GM21528 (cell line): ENCODE measurements around the gene UPK3A.
"Not testable (repeated sequence)": the region's sequence is repeated elsewhere in the genome, so short reads cannot be mapped to it uniquely, and the experiment has no call there.

Experiments used
- ATAC-seq: cut with Tn5 transposase; IDR thresholded peaks from one replicate; pipeline ENCODE4 v1.9.1; 2021; ENCODE audit warnings: mild to moderate bottlenecking, moderate library complexity; ENCODE audit not compliant: unreplicated experiment, low FRiP score

The UPK3A gene

GRCh38 chr22:45324311-45324711 lies 39.6 kb downstream of the UPK3A start:
- ATAC-seq = no peak

GRCh38 chr22:45328261-45328660 lies 43.5 kb downstream of the UPK3A start:
- ATAC-seq = not testable (repeated sequence)

DNA sequence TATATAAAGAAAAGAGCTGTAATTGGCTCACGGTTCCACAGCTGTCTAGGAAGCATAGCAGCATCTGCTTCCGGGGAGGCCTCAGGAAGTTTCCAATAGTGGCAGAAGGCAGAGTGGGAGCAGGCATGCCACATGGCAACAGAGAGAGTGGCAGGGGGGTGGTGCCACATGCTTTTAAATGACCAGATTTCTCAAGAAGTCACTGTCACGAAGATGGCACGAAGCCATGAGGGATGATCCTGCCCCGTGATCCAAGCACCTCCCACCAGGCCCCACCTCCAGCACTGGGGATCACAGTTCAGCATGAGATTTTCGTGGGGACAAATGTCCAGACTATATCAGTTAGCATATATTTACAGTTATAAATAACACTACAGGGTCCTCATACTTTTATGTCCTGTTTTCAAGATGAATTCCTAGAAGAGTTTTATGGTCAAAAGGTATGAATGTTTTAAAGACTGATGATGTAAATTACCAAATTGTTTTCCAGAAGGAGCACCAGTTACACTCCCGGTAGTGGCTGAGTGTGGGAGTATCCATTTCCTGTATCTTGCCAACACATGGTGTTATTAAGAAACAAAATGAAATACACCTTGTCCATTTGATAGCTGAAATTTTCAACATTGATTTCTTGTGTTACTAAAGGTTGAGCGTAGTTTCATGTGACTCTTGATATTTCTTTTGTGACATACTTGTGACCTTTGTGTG lies 44.2 kb downstream of the UPK3A start:
- no peak for ATAC-seq

- ATAC-seq = no peak
Observed at GRCh38 chr22:45329530-45329936, 44.8 kb downstream of the UPK3A start.

DNA sequence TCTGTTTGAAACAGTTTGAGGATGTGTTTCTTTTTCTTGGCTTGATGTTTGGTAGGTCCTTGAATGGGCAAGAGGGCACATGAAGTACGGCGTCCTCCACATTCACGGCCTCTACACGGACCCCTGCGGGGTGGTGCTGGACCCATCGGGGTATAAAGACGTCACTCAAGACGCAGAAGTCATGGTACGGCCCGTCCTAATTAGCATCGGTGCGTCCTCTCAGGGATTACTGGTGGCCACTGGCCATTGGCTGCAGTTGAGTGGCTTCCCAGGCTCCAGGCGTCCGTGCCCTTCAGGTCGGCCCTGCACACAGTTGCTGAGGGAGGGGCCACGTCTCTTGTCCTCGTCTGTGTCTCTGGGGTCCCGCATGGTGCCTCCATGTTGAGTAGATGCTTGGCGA lies 45.8 kb downstream of the UPK3A start:
- ATAC-seq = no peak

DNA sequence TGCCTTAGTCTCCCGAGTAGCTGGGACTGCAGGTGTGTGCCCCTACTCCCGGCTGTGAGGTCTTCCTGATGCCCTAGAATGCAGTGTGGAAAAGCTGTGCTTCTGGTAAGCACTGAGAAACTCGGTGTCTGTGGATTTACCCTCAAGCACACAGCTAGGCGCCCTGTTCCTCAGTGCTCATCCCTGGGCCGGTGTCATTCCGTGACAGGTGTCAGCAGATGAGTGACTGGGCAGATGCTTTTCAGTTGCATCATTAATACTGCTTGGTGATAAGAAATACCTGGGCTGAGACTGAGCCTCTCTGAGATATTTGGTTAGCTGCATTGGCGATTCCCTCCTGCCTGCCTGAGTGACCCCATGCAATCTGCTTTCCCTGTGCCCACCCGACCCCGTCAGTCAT lies 46.7 kb downstream of the UPK3A start:
- no peak for ATAC-seq

DNA sequence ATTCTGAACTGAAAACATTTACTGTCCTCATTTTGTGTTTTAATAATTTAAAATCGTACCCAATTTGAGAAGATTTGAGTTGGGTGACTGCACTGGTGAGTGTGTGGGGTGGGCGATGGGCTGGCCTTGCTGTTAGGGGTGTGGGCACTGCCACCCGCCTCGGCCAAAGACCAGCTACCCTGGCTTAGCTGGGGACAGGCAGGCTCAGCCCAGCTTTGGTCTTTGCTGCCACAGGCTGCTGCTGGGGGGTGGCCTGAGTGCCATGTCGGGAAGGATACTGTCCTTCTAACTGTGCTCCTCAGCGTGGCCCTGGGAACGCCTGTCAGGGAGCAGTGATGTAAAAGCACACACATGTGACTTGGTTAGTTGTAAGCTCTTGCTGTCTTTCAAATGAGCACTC lies 47.3 kb downstream of the UPK3A start:
- ATAC-seq = no peak

GRCh38 chr22:45334068-45334467 lies 49.3 kb downstream of the UPK3A start:
- ATAC-seq = no peak

DNA sequence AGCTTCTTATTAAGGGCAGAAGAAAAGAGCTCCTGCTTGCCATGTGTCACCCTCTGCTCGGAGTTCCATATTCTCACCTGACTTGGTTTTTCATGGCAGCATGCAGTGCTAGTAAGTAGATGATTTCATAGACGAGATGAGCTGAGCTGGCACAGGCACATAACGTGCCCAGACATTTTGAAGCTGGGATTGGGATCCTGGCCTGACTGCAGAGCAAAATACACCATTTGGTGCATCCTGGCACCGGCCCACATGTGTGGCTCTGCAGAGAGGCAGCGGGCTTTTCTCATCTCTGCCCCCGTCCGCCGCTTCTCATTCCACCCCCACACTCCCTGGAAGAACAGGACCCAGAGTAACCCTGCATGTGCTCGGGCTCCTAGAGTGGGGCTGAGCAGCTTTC lies 49.8 kb downstream of the UPK3A start:
- ATAC-seq = no peak

DNA sequence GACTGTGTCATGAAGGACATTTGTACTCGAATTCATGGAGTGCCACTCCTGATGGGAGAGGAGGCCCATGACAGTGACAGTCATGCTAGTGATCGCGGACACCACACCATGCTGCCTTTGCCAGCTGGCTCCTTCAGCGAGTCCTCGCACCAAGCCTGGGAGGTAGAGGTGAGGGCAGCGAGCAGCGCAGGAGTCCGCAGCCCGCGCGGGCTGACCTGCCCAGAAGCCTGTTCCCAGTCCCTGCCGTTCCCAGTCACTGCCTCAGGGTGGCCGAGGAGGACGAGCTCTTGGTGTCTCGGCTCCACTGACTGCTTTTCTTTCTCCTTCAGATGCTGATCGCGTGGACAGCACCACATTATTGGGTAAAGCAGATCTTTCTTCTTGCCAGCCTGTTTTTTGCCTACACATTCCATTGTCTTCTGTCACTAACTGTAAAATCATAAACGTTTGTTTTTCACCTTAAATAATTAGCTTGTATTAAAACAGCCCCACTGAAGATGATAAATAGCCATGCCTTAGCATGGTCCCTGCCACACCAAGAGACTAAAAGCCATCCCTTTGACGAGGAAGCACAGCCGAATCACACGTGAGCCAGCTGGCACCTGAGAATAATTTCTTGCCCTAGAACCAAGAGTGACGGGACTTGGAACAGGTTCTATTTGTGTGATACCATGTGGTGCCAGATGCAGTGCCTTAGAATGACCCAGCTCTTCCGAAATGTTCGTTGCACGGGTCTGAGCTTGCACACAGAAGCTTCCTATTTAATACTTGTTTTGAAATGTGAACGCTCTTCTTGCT lies 50.5 kb downstream of the UPK3A start:
- ATAC-seq = no peak

DNA sequence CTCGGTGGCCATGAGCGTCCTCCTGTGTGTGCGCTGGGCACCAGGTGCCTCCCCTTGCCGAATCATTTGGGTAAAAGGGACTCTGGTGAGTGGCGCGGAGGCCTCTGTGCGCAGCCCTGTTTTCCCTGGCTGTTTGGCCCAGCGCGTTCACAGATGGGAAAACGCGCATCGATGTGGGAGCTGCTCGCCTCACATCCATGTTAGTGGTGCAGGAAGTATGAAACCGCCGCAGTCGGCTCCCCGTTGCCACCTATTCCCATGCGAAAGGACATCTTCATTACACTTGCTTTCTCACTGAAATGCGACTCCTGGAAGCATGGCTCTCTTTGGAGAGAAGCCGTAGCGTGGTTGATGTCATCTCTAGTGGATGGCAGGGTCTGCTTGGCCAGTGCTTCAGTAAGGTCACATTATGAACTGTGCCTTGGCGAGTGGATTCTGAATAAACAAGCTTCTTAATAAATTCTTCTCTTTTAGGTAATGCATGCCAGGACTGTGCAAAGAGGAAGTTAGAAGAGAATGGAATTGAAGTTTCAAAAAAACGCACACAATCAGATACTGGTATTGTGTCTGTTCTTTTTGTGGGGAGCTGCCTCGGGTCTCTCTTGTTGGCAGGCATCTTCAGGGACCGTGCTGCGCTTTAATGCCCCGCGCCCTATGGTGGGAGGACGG lies 51.2 kb downstream of the UPK3A start:
- ATAC-seq = no peak

- no peak for ATAC-seq
Observed at GRCh38 chr22:45336971-45337431, 52.3 kb downstream of the UPK3A start.

- no peak for ATAC-seq
Observed at GRCh38 chr22:45337536-45337935, 52.8 kb downstream of the UPK3A start.

- ATAC-seq = no peak
Observed at GRCh38 chr22:45338795-45339194, 54.0 kb downstream of the UPK3A start.

DNA sequence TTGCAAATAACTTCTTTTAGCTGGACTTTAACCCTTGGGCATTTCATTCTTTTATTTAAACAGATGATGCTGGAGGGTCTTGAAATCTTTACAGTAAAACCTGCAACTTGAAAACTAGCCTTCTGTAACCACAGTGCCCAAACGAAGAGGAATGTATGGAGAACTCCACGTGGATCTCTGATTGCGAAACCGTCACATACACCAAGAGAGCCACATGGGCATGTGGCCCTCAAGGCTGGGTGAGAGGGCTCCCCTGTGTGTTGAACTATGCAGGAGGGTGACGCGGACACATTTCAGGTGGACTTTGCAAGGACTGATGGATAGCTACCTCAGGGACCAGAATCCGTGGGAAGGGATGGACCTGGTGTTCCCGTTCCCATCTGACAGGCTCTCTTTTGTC lies 55.6 kb downstream of the UPK3A start:
- no peak for ATAC-seq

GRCh38 chr22:45341498-45341897 lies 56.7 kb downstream of the UPK3A start:
- ATAC-seq = no peak

DNA sequence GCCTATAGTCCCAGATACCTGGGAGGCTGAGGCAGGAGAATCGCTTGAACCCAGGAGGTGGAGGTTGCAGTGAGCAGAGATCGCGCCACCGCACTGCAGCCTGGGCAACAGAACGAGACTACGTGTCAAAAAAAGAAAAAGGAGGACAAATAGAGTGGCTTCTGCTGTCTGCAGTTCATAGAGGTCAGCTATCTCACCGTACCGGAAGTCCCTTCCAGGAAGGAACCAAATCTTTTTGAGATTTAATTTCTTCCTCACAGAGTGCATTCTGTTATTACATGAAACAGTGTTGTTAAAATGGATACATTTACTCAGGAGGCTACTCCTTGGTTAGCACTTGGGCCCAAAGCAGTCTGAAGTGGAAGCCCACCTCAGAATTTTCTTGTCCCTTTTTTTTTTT lies 58.4 kb downstream of the UPK3A start:
- ATAC-seq = no peak

DNA sequence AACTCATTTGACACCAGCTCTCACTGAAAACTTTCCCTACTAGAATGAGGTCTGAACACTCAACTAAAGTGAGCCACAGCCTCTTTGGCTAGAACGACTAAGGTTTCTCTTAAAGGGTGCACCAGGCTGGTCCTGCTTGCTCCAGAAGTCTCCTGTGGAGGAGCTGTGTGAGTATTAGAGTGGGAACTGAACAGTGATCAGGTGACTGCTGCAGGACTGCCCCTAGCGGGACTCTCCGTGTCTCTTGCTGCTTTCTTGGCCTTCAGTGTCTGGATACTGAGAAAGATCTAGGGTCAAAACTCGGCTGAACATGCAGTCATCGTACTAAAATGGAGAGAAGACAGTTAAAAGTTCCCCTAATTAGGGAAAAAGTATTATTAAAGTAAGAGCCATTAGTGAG lies 59.6 kb downstream of the UPK3A start:
- ATAC-seq = no peak
